Testis (tissue), 2 donors: ENCODE data around the gene APOH.

Experiments
- POLR2A ChIP-seq: fragments of 450-650 bp; IDR thresholded peaks from one replicate; pipeline ENCODE4 v1.6.1; 2017; ENCODE audit warnings: antibody characterized with exemption, mild to moderate bottlenecking, moderate library complexity
- TF ChIP-seq, protein P1 (sequence below), 3 experiments: fragments of 450-650 bp in 2 of 3; fragments of 200-600 bp in 1 of 3; sonication (generic) in 1 of 3; IDR thresholded peaks; one replicate each; pipeline ENCODE4 v1.5.1; 2016 to 2019; ENCODE audit warnings: antibody characterized with exemption in 3 of 3, mild to moderate bottlenecking in 2 of 3, moderate library complexity in 1 of 3

DNA sequence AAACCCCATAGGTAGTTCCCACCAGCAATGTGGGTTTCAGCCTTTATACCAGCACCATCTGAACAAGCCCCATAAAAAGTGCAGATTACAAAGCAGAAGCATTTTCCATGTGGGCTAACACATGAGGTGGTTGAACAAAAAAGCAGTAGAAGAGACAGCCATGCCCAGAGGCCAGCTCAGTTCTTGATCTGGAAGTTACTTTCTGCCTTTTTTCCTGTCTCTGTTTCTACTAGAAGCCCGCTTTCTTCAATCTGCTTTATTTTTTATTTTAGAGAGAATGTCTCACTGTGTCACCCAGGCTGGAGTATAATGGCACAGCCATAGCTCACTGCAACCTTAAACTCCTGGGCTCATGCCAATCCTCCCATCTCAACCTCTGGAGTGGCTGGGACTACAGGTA lies 31.5 kb upstream of the APOH start:
- no peak for TF ChIP-seq POLR2A
- TF ChIP-seq, protein P1, sequence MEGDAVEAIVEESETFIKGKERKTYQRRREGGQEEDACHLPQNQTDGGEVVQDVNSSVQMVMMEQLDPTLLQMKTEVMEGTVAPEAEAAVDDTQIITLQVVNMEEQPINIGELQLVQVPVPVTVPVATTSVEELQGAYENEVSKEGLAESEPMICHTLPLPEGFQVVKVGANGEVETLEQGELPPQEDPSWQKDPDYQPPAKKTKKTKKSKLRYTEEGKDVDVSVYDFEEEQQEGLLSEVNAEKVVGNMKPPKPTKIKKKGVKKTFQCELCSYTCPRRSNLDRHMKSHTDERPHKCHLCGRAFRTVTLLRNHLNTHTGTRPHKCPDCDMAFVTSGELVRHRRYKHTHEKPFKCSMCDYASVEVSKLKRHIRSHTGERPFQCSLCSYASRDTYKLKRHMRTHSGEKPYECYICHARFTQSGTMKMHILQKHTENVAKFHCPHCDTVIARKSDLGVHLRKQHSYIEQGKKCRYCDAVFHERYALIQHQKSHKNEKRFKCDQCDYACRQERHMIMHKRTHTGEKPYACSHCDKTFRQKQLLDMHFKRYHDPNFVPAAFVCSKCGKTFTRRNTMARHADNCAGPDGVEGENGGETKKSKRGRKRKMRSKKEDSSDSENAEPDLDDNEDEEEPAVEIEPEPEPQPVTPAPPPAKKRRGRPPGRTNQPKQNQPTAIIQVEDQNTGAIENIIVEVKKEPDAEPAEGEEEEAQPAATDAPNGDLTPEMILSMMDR (IDR thresholded peaks at IDR 0.05), result no peak
